GM18520 (cell line): Measurements from ENCODE around the gene IGSF21.

Experiments
- ATAC-seq: cut with Tn5 transposase; IDR thresholded peaks from one replicate; pipeline ENCODE4 v1.9.1; 2021; ENCODE audit not compliant: unreplicated experiment

Gene IGSF21

GRCh38 chr1:18107369-18108298 lies at the start of gene IGSF21:
TSS of gene IGSF21 (plus strand) at chr1:18107798. CDS start at chr1:18108129, 331 bp downstream.
- ATAC-seq = no peak

- no peak for ATAC-seq
These were observed 49.2 kb upstream of the IGSF21 start for GRCh38 chr1:18058206-18058921.

GRCh38 chr1:18058981-18059605 lies 48.5 kb upstream of the IGSF21 start:
- no peak for ATAC-seq

- no peak for ATAC-seq
These were observed 47.2 kb upstream of the IGSF21 start for GRCh38 chr1:18060366-18060765.

- ATAC-seq = no peak
These were observed 45.4 kb upstream of the IGSF21 start for GRCh38 chr1:18062185-18062584.

GRCh38 chr1:18064534-18064933 lies 43.1 kb upstream of the IGSF21 start:
- no peak for ATAC-seq

- ATAC-seq = no peak
These were observed 41.0 kb upstream of the IGSF21 start for GRCh38 chr1:18066576-18066975.

- no peak for ATAC-seq
These were observed 37.7 kb upstream of the IGSF21 start for GRCh38 chr1:18069903-18070302.

- no peak for ATAC-seq
These were observed 35.5 kb upstream of the IGSF21 start for GRCh38 chr1:18072066-18072465.

GRCh38 chr1:18073066-18073642 lies 34.4 kb upstream of the IGSF21 start:
- no peak for ATAC-seq

GRCh38 chr1:18077657-18078215 lies 29.9 kb upstream of the IGSF21 start:
- ATAC-seq = no peak

GRCh38 chr1:18079941-18080735 lies 27.5 kb upstream of the IGSF21 start:
- no peak for ATAC-seq

GRCh38 chr1:18085387-18086074 lies 22.1 kb upstream of the IGSF21 start:
- ATAC-seq = no peak

GRCh38 chr1:18088077-18088594 lies 19.5 kb upstream of the IGSF21 start:
- ATAC-seq = no peak

GRCh38 chr1:18089488-18089887 lies 18.1 kb upstream of the IGSF21 start:
- no peak for ATAC-seq

GRCh38 chr1:18090636-18091035 lies 17.0 kb upstream of the IGSF21 start:
- ATAC-seq = no peak

GRCh38 chr1:18091660-18092446 lies 15.7 kb upstream of the IGSF21 start:
- no peak for ATAC-seq

GRCh38 chr1:18093193-18093592 lies 14.4 kb upstream of the IGSF21 start:
- no peak for ATAC-seq

GRCh38 chr1:18093646-18094045 lies 14.0 kb upstream of the IGSF21 start:
- ATAC-seq = no peak
